Measurements from ENCODE around the gene IRF7.

IRF7 gene

GRCh38 chr11:608791-609251 is 6.9 kb downstream of the IRF7 start:
- in situ Hi-C loops (cut with HindIII; ENCODE audit: low pct_ligation_motif_present, low sequenced_read_pairs), result no loop called here
- H3K27me3 ChIP-seq (replicated peaks), result no peaks in the 10 kb centered on the region

GRCh38 chr11:607971-608659 is 7.6 kb downstream of the IRF7 start:
- DNase-seq, result no peak
- TF ChIP-seq CTCF (IDR thresholded peaks at IDR 0.05; ENCODE audit: low read depth, low read length, missing control alignments), result no peak
- H3K27me3 ChIP-seq (replicated peaks), result no peaks in the 10 kb centered on the region
- H3K27ac ChIP-seq, result no peak overlapping the region
- H3K4me3 ChIP-seq (ENCODE audit: low read depth, low read length), result no peak overlapping the region
- peaks cover 86% of the 10 kb centered on the region for H3K36me3 ChIP-seq (replicated peaks)
- in situ Hi-C loops (cut with HindIII; ENCODE audit: low pct_ligation_motif_present, low sequenced_read_pairs), result no loop called here

More at GRCh38 chr11:608791-609251, 6.9 kb downstream of the IRF7 start:
- no peak for DNase-seq
- Histone ChIP-seq H3K4me3 (ENCODE audit: low read depth, low read length) (no peak overlapping the region), H3K36me3 (replicated peaks) (peaks cover 86% of the 10 kb centered on the region), H3K27ac (no peak overlapping the region)
- TF ChIP-seq CTCF (IDR thresholded peaks at IDR 0.05; ENCODE audit: low read depth, low read length, missing control alignments), result no peak

- no peak overlapping the region for H3K27ac ChIP-seq
- H3K36me3 ChIP-seq (replicated peaks), result peaks cover 82% of the 10 kb centered on the region
- H3K4me3 ChIP-seq (ENCODE audit: low read depth, low read length), result no peak overlapping the region
- no peak for DNase-seq
- in situ Hi-C loops (cut with HindIII; ENCODE audit: low pct_ligation_motif_present, low sequenced_read_pairs), result no loop called here
- no peak for TF ChIP-seq CTCF (IDR thresholded peaks at IDR 0.05; ENCODE audit: low read depth, low read length, missing control alignments)
- no peaks in the 10 kb centered on the region for H3K27me3 ChIP-seq (replicated peaks)
Observed at GRCh38 chr11:607020-607780, 8.6 kb downstream of the IRF7 start.

- H3K4me3 ChIP-seq (ENCODE audit: low read depth, low read length), result no peak overlapping the region
- H3K36me3 ChIP-seq (replicated peaks), result peaks cover 81% of the 10 kb centered on the region
- no peak for DNase-seq
- no peaks in the 10 kb centered on the region for H3K27me3 ChIP-seq (replicated peaks)
- in situ Hi-C loops (cut with HindIII; ENCODE audit: low pct_ligation_motif_present, low sequenced_read_pairs), result no loop called here
- no peak overlapping the region for H3K27ac ChIP-seq
- TF ChIP-seq CTCF (IDR thresholded peaks at IDR 0.05; ENCODE audit: low read depth, low read length, missing control alignments), result no peak
Observed at GRCh38 chr11:606245-606644, 9.5 kb downstream of the IRF7 start.

GRCh38 chr11:605286-606129 is 10.2 kb downstream of the IRF7 start:
- no peak for TF ChIP-seq CTCF (IDR thresholded peaks at IDR 0.05; ENCODE audit: low read depth, low read length, missing control alignments)
- peaks cover 80% of the 10 kb centered on the region for H3K36me3 ChIP-seq (replicated peaks)
- no peaks in the 10 kb centered on the region for H3K27me3 ChIP-seq (replicated peaks)
- in situ Hi-C loops (cut with HindIII; ENCODE audit: low pct_ligation_motif_present, low sequenced_read_pairs), result no loop called here
- DNase-seq, result no peak
- H3K4me3 ChIP-seq (ENCODE audit: low read depth, low read length), result no peak overlapping the region
- no peak overlapping the region for H3K27ac ChIP-seq

Measured in brain microvascular endothelial cell (primary cell).